SIG-M5 (cell line): Measurements from ENCODE around the gene TSPAN12.
"Not testable (repeated sequence)": the region's sequence is repeated elsewhere in the genome, so short reads cannot be mapped to it uniquely, and the experiment has no call there.

Experiments used
- DNase-seq: peaks from one replicate; lab custom pipeline; 2025; lab: John Stamatoyannopoulos, UW

The TSPAN12 gene, protein sequence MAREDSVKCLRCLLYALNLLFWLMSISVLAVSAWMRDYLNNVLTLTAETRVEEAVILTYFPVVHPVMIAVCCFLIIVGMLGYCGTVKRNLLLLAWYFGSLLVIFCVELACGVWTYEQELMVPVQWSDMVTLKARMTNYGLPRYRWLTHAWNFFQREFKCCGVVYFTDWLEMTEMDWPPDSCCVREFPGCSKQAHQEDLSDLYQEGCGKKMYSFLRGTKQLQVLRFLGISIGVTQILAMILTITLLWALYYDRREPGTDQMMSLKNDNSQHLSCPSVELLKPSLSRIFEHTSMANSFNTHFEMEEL

DNA sequence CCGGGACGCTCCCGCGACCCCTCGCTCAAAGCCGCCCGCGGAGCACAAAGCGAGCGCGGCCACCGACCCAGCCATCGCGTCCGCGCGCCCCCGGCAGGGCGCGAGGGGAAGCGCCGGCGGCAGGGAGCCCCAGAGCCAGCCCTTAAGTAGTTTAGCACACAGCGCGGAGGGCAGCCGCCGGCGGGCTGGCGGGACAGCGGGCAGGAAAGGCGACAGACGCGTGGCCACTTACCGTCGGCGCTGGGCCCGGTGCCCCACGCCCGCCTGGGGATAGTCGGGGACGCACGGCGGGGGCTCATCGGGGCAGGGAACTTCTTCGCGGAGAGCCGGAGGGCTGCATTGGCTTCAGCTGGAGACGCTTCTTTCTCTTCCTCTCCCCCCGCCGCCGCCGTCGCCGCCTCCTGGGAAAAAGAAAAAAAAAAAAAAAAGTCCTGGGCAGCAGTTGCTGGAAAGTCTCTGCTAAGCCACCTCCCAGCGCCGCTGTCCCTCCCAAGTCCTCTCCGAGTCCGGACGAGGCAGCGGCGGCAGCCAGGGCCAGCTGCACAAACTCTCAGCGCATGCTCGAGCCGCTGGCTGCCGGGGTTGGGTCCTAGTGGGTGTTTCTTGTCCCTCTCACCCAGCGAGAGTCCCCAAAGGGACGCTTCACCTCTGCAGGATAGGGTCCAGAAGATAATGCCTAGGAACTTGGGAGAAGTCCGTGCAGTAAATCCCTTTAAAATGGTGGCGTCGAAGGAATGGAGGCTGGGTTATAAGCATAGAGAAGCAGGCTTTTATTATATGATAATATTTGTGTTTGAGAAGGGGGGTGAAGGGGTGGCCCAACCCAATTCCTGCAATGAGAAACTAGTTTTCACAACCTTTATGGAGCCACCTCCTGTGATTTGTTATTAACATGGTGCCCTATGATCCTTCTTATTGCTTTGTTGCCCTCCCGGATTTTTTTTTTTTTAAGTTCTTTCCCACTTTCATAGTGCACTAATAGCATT, at the start of gene TSPAN12:
TSPAN12 (minus strand) TSS at position 557 of the 986 bp plus-strand sequence. CDS start 1,381 bp downstream, outside the sequence.
- DNase-seq = no peak

DNA sequence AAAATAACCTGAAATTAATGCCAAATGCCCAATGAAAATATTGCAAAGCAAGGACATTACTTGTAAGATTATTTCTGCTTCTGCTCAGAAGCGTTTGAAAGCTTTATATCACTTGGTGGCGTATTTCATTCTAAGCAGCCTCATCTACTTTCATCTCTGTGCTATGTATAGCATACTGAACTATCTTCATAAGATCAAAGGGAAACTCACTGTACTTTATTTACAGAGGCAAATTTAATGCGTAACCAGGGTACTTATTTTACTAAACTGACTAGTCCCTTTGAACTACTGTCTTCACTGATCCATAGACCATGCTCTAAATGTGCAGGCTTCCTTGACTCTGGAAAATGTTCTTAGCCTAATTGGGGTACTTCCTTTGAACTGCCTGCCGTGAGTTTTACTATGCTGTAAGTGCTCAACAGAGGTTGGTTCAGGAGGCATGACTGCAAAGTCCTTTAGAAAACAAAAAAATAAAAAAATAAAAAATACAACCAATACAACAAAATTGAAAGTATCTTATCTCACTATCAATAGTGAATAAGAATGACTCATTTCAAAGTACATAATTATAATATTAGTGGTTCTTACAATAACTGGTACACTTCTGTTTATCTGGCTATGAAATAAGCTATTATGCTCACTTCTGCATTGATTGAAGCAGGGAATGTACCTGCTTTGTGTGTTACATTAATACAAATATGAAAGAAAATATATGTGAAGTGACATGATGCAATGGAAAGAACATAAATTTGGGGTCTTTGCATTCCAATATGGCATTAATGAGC, 41.0 kb upstream of the TSPAN12 start:
- no peak for DNase-seq

DNA sequence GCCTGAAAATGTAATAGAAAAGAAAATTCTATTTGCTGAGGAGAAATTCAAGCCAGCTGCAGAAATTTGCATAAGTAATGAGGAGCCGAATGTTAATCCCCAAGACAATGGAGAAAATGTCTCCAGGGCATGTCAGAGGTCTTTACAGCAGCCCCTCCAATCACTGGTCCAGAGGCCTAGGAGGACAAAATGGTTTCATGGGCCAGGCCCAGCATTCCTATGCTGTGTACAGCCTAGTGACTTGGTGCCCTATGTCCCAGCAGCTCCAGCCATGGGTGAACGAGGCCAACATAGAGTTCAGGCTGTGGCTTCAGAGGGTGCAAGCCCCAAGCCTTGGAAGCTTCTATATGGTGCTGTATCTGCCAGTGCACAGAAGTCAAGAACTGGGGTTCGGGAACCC, 37.3 kb upstream of the TSPAN12 start:
- DNase-seq = not testable (repeated sequence)

DNA sequence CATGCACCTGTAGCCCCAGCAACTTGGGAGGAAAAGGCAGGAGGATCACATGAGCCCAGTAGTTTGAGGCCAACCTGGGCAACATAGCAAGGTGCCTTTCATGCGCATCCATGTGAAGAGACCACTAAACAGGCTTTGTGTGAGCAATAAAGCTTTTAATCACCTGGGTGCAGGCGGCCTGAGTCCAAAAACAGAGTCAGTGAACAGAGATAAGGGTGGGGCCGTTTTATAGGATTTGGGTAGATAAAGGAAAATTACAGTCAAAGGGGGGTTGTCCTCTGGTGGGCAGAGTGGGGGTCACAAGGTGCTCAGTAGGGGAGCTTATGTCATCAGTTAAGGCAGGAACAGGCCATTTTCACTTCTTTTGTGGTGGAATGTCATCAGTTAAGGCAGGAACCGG, 27.7 kb upstream of the TSPAN12 start:
- DNase-seq = not testable (repeated sequence)

DNA sequence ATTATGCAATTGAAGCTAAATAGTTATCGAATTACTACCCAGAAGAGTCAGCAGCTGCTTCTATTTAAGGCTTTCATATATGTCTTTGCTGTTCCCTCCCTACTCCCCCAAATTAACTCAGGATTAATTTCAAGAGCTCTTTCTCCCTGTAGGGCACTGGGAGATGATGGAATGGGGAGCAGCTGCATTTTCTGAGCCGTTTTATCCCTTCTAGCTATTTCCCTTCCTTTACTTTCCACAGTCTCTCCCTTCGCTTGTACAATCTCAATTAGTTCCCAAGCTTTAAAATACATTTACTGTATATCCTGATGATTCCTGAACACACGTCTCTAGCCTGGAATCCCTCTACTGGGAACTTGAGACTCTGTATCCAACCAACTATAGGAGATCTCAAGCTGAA, 19.8 kb upstream of the TSPAN12 start:
- no peak for DNase-seq

DNA sequence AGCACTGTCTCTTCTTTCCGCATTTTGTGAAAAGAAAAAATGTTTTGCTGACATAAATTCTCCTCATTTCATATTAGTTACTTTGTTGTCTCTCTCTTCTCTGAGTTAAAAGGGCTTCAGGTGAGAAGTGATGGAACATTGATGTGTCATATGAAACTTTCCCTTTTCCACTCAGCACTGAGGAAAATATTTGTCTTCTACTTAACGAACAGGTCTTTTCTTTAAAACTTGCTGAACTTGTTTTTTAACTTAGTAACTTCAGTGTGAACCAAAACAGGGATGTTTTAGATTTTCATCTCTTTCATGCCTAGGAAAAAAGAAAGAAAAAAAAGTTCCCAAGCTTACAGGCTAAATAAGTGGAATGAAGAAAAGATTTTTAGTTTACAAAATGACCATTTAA, 19.0 kb upstream of the TSPAN12 start:
- no peak for DNase-seq

DNA sequence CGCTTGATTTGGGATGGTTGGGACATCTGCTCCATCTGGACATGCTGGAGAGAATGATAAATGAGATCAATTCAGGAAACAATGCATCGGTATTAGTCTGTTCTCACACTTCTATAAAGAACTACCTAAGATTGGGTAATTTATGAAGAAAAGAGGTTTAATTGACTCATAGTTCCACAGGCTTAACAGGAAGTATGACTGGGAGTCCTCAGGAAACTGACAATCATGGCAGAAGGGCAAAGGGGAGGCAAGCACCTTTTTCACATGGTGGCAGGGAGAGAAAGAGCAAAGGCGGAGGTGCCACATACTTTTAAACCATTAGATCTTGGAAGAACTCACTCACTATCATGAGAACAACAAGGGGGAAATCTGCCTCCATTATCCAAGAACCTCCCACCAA, 16.8 kb upstream of the TSPAN12 start:
- no peak for DNase-seq

DNA sequence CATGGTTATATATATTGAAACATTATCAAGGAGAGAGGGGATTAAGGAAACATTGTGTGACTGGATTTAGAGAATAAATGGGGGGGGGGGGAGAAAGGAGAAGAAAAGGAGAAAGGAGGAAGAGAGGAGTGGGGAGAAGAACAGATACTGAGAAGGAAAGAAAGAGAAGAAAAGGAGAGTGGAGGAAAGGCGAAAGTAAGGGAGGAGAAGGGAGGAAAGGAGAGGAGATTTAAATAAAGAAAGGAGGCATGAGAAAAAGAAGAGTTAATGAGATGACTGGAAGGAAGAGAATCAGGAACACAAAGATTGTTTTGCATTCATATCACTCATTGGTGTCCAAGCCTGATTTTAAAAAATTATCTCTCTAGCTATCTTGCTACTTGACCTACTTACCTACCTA, 16.1 kb upstream of the TSPAN12 start:
- no peak for DNase-seq

DNA sequence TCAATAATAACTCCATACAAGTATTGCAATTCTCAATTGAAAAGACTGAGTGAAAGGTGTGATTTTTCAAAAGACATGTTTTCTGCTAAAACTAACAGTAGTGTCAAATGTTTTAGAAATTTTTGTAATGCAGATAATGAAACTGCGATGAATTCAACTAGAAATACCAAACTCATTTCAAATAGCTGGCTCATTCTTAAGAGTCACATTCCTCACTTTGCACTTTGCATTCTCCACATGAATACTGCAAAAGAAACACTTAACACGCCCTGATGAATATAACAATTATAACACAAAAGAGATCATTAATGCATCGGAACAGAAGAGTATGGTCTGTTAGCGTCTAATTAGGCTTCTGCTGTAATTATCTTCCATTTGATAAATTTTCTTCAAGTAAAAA, 15.5 kb upstream of the TSPAN12 start:
- DNase-seq = no peak

DNA sequence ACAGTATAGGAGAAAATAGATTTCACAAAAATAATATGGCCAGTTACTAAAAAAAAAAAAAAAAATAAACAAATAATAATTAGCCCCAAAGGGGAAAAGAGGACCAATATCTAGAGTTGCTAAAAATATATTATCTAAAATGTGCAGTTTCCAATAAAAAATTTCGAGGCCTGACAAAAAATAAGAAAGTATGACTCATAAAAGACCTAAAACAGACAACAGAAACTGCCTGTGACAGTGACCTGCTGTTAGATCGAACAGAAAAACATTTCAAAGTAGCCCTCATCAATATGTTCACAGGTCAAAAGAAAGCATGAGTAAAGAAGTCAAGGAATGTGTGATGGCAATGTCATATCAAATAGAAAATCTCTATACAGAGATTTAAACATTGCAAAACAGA, 11.8 kb upstream of the TSPAN12 start:
- DNase-seq = no peak

DNA sequence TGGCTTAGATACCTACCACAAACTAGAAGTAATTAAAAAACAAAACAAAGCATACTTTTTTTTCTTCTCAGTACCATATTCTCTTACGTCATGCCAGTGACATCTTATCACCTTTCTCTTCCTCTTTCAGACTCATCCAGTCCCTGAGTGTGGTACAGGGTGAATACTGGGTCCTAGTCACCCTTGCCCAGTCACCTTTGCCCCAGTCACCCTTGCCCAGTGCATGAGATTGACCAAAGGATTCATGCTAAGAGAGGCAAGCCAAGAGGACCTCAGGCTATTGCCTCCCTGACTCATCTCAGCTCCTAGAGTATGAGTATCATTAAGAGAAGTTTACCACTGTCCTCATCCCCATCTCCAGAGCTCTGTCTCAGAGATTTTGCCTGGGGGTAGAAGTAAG, 10.0 kb upstream of the TSPAN12 start:
- DNase-seq = no peak

DNA sequence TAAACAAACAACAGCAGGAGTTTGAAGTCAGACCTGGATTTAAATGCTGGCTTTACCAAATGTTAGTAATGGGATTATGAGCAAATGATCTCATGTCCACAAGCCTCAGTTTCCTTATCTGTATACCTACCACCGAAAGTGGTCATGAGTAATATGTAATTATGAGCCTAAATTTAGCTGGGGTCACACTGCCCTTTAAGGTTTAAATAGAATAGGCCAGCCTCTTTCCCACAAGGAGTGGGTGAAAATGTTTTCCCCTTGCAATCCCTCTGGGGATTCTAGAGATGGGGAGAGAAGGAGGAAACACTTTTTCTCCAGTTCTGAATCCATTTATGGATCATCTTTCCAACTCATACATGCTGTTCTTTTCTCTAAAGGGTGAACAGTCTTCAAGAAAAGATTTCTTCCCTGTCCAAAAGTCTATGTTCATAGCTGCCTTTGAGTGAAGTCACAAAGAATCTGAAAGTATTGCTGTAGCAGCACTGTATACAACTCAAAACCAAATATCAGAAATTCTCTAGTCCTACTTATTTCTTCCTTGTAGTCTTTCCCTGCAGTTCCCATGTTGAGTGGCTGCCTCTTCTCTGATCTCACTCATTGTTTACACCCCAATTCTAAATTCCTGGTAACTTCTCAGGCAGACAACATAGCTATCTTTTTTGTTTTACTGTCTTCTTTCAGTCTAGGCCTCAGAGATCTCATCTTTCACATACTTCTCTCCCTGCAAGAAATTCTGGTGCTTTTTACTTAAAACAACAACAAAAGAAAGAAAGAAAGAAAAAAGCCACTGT, 7.4 kb upstream of the TSPAN12 start:
- DNase-seq = no peak

DNA sequence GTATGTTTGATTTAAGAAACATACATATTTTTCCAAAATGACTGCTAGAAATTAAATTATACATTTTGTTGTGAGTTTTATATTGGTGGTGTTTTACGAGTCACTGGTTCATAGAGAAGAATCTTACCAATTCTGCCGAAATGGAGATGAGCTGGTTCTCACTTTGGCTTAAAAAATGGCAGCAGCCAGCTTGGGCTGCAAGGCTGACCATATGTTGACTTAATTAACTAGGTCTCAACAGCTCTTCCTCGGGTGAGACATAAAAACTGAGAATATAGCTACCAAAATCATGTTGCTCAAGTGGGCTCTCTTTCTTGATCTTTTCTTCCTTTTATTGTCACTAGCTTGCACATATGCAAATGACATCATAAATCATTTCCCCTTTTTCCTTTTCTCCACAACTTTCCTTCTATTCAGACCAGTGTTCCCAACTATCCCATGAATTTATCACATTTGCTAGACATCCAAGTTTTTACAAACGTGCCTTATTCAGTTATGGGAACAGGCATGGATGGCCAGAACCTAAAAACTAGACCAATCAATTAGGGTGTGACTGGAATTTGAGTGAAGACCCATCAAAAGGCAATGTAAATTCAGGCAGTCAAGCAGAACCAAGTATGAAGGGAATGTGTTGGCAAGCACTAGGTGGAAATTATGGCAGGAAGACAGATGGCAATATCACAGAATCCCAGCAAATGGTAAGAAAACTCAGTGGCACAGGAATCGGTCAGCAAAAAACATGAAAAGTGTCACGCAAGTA, 6.4 kb upstream of the TSPAN12 start:
- DNase-seq = no peak

DNA sequence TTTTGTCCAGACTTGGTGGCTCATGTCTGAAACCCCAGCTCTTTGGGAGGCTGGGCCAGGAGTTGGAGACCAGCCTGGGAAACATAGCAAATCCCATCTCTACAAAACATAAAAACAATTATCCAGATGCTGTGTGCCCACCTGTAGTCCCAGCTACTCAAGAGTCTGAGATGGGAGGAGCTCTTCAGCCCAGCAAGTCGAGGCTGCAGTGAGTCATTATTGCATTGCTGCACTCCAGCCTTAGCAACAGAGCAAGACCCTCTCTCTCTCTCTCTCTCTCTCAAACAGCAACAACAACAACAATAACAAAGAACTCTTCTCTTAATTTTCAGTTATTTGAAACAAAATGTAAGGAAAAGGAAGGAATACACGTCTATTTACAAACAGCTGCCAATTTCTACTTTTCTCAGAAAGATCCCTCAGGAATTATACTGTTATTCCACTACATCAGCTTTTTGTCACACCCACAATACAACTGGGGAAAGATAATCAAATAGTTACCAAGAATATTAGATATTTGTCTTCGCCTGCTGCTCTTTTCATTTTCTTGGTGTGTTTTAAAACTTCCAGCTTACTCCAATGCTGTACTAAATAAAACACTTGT, 5.1 kb upstream of the TSPAN12 start:
- DNase-seq = no peak

DNA sequence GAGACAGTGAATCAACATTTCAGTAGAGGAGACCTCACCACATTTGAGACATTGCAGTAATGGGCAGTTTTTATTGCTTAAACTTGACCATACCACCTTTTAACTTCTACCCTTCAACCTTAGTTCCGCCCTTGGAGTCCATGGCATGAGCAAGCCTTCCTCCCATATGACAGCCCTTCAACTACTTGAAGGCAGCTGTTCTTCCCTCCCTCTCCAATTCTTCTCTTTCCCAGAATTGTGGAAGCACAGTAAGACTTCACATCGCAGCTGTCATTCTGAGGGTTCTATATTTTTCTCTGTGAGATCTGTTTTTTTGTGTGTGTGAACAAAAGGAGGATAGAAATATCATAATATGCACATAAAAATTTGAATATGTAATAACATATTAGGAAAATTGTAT, 2.2 kb upstream of the TSPAN12 start:
- no peak for DNase-seq

DNA sequence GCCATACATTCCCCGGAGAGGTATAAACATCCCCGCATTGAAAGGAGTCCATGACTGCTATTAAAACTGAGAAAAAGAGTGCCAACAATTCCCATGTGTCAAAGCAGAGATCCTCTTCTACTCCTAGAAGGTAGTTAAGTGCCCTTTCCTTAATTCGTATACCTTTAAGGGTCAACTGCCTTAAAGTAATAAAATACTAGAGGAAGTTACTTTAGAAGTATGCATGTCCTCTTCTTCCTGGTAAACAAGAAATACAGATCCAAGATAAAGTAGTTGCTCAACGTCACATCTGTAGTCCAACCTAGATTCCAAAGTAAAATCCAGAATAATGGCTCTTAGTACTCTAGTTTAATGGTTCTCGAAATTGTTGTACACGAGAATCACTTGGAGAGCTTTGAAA, 1.5 kb upstream of the TSPAN12 start:
- DNase-seq = no peak

DNA sequence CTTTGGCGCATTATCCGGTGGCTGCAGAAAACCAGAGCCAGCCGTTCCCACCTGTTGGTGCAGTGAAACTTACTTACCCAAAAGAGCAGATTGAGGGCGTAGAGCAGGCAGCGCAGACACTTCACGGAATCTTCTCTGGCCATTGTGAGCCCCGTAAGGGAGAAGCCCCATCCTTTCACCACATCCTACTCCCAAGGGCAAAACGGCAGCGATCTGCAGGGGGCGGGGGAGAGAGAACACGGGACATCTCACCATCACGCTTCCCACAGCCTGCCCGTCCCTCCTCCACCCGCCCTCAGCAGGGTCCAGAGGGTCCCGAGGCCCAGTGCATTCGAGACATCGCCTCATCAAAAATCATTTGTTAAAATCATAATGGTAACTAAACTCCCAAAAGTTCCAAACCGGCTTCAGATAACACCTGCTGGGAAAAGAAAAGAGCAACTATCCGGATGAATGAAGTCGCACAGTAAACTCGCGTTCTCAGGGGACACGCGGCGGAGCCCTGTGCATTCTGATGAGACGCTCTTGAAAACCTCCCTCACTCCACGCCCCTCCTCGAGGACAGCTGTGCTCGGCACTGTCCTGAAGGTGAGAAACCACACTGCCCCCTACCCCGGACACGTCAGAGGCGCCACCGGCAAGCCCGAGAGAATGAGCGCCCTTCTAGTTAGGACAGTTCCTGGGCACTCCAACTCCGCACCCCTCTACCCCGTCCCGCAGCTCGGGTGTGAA, 1.2 kb downstream of the TSPAN12 start:
- DNase-seq = no peak

DNA sequence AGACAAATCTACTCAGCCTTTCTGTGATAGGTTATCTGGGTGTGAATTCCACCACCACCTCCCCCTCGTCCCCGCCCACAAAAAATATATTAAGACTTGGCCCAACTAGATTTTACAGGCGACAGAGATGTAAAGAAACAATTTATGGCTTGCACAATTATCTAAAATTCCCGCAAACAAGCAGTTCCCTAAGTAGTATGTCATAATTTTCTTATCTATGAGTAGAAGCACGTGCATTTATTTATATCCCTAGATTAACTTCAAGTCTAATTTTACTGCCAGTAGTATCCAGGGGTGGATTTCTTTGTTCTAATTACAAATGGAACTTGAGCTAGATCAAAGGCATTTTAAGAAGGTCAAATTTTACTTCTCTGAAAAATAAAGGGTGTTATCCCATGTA, 1.7 kb downstream of the TSPAN12 start:
- no peak for DNase-seq

DNA sequence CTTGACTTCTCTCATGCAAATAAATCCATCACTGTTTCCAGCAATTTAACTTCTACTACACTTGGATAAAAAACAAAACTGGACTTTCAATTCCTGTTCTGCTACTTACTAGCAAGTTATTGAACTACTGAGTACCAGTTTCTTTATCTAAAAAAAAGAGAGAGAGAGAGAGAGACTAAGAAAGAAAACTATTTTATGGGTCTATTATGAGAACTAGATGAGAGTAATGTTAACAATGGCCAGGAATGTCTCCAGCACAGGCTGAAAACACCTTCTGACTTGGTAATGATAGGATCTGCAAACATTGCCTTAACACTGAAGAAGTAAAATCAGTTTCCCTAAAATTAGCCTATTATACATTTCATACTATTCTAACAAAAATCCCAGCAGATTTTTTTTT, 5.2 kb downstream of the TSPAN12 start:
- no peak for DNase-seq

DNA sequence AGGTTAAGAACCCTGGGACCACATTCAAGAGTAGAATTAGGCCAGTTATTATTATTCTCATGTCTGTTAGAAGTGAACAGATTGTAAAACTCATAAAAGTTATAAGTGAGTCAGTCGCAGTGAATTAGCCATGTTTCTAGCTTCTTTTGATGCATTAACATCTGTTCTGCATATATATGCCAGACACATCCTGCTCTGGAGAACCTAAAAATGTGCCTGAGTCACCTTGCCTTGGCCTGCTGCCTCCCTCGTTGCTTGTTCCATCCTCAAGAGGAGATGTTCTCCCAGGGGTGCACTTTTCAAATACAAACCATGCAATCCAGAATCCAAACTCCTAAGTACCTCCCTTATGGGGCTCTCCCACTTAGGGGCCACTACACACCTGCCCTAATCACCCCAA, 14.8 kb downstream of the TSPAN12 start:
- DNase-seq = no peak
